ENCODE data around the gene SOWAHB. TPM values are rescaled to one million over a fixed set of nuclear protein-coding genes. Genes with fewer than 3 reads are reported as not detected.
A peak's percentile ranks its signal among the peaks of the same experiment; 100 is the strongest.

The SOWAHB gene
- total and polyA plus RNA-seq, 2 donors (not counting 1 experiment from before 2014, with no cell fraction given), result not detected

DNA sequence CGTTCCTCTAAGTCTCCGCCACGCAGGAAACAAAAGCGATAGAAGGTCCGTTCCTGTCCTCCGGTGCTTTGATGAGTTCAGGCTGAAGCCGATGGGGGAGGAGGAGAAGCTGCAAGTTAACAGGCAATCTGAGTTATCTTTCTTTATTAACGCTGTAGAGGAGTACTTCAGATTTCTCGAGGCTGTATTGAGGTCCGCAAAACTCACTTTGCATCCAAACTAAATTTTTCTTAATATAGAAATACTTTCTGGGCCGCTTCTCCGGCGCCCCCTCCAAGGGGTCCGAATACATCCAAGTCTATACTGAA is 395 bp upstream of the SOWAHB start:
- no peak overlapping the region for H3K27ac Mint-ChIP-seq
- intact Hi-C loops (cut with micrococcal nuclease), result no loop called here
- H2AFZ ChIP-seq (ENCODE audit: insufficient read depth, low read depth, low read length, poor library complexity, severe bottlenecking), result peak overlapping the region; percentile 64
- H3K9me3 ChIP-seq (ENCODE audit: control extremely low read depth in 1 of 3, control insufficient read depth in 2 of 3, insufficient read depth in 1 of 3, low read length in 2 of 3), result peaks cover 0 to 9% (median 0%) of the 10 kb centered on the region in 3 donors
- H4K20me1 ChIP-seq (ENCODE audit: control insufficient read depth, insufficient read depth, low read length, poor library complexity, severe bottlenecking), result no peaks in the 10 kb centered on the region
- H3K4me1 Mint-ChIP-seq, result peaks cover 13% of the 10 kb centered on the region
- H3K4me3 ChIP-seq (ENCODE audit: control extremely low read depth in 1 of 5, extremely low read depth in 1 of 5, insufficient read depth in 1 of 5, low read depth in 2 of 5, low read length in 4 of 5), result peak overlapping the region in 3 of 5 experiments; percentile 44 to 46 (median 44)
- no peak overlapping the region for H3K27ac ChIP-seq (ENCODE audit: low read length in 2 of 2)
- H3K4me2 ChIP-seq (replicated peaks; ENCODE audit: low read depth, low read length, poor library complexity, severe bottlenecking), result peak overlapping the region; percentile 83
- H3K27me3 Mint-ChIP-seq, result peaks cover 35% of the 10 kb centered on the region
- H3K79me2 ChIP-seq (ENCODE audit: control insufficient read depth, insufficient read depth, low read length), result no peaks in the 10 kb centered on the region
- no peaks in the 10 kb centered on the region for H3K36me3 ChIP-seq (replicated peaks in 1 of 2; ENCODE audit: control extremely low read depth in 1 of 2, control insufficient read depth in 1 of 2, extremely low read depth in 1 of 2, insufficient read depth in 2 of 2, low read length in 1 of 2)
- 4% methylated on average over 7 of the region's 14 CpGs for WGBS (ENCODE audit: insufficient coverage)
- POLR2A ChIA-PET, result no interaction called here
- H3K4me3 Mint-ChIP-seq, result peak overlapping the region; percentile 66
- H3K9me3 Mint-ChIP-seq (ENCODE audit: insufficient read depth), result no peaks in the 10 kb centered on the region
- peak; percentile 18 for DNase-seq
- no peak for ATAC-seq (ENCODE audit: low read depth)
- H3K27me3 ChIP-seq (replicated peaks in 1 of 4; ENCODE audit: control extremely low read depth in 1 of 4, control insufficient read depth in 3 of 4, insufficient read depth in 4 of 4, low read length in 3 of 4), result peaks cover 0 to 59% (median 36%) of the 10 kb centered on the region in 4 experiments
- TF ChIP-seq EZH2 (IDR thresholded peaks at IDR 0.05; ENCODE audit: borderline replicate concordance, insufficient read depth, low read depth, low read length, poor library complexity, severe bottlenecking), result no peak
- TF ChIP-seq, protein P1, sequence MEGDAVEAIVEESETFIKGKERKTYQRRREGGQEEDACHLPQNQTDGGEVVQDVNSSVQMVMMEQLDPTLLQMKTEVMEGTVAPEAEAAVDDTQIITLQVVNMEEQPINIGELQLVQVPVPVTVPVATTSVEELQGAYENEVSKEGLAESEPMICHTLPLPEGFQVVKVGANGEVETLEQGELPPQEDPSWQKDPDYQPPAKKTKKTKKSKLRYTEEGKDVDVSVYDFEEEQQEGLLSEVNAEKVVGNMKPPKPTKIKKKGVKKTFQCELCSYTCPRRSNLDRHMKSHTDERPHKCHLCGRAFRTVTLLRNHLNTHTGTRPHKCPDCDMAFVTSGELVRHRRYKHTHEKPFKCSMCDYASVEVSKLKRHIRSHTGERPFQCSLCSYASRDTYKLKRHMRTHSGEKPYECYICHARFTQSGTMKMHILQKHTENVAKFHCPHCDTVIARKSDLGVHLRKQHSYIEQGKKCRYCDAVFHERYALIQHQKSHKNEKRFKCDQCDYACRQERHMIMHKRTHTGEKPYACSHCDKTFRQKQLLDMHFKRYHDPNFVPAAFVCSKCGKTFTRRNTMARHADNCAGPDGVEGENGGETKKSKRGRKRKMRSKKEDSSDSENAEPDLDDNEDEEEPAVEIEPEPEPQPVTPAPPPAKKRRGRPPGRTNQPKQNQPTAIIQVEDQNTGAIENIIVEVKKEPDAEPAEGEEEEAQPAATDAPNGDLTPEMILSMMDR (IDR thresholded peaks at IDR 0.05), result no peak
- H3K4me1 ChIP-seq (ENCODE audit: control insufficient read depth in 2 of 2, insufficient read depth in 2 of 2, low read length in 2 of 2), result peaks cover 11 to 18% of the 10 kb centered on the region in 2 donors
- CTCF ChIA-PET, result no interaction called here
- peak overlapping the region; percentile 56 for H3K9ac ChIP-seq (ENCODE audit: low read length)

DNA sequence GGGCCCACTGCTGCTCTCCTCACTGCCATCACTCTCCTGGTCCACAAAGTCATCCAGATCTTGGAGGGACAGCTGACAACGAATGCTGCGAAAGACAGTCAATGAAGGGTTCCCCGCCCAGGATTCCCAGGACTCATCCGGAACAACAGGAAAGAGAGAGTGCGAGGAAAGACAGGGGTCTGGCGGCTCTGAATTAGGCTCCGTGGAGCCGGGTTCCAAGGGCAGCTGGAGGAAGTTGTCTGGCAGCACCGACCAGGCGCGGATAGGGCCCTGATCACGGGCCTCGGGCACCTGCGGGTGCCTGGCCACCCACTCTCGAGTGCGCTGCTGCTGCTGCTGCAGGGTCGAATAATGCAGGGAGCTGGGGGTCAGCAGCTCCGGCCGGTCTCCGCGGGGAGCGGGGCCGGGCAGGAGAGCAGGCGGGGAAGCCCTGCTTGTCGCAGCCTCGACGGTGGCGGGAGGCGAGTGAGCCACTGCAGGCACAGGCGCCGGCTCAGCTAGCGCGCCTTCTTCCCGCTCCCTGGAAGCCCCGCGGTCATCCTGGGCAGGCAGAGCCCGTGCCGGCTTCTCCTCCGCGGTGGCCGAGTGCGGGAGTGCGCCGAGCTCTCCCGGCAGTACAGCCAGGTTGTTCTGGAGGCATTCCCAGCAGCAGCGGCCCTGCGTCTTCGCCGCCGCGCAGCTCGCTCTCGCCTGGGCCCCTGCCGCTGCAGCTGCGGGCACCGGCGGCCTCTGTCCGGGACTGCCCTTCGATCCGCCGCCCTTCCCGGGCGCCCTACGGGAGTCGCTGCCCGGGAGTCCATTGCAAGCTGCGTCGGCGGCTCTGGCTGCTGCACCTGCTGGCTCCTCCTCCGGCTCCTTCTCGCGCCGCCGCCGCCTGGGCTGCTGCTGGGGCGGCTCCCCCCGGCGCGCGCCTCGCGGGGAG is 1.1 kb downstream of the SOWAHB start:
- H3K4me1 ChIP-seq (ENCODE audit: control insufficient read depth in 2 of 2, insufficient read depth in 2 of 2, low read length in 2 of 2), result peaks cover 11 to 18% of the 10 kb centered on the region in 2 donors
- WGBS (ENCODE audit: insufficient coverage), result 11% methylated on average over 82 of the region's 82 CpGs
- H3K9ac ChIP-seq (ENCODE audit: low read length), result peak overlapping the region; percentile 56
- Mint-ChIP-seq H3K9me3 (ENCODE audit: insufficient read depth) (no peaks in the 10 kb centered on the region), H3K27ac (no peak overlapping the region), H3K27me3 (peaks cover 45% of the 10 kb centered on the region), H3K4me1 (peaks cover 13% of the 10 kb centered on the region), H3K4me3 (peak overlapping the region; percentile 46)
- no peak for ATAC-seq (ENCODE audit: low read depth)
- intact Hi-C loops (cut with micrococcal nuclease), result no loop called here
- TF ChIP-seq, protein P1 (IDR thresholded peaks at IDR 0.05), result no peak
- no peak for TF ChIP-seq EZH2 (IDR thresholded peaks at IDR 0.05; ENCODE audit: borderline replicate concordance, insufficient read depth, low read depth, low read length, poor library complexity, severe bottlenecking)
- no peaks in the 10 kb centered on the region for H4K20me1 ChIP-seq (ENCODE audit: control insufficient read depth, insufficient read depth, low read length, poor library complexity, severe bottlenecking)
- H3K9me3 ChIP-seq (ENCODE audit: control extremely low read depth in 1 of 3, control insufficient read depth in 2 of 3, insufficient read depth in 1 of 3, low read length in 2 of 3), result peaks cover 0 to 9% (median 0%) of the 10 kb centered on the region in 3 donors
- H3K4me2 ChIP-seq (replicated peaks; ENCODE audit: low read depth, low read length, poor library complexity, severe bottlenecking), result peak overlapping the region; percentile 83
- H3K27ac ChIP-seq (ENCODE audit: low read length in 2 of 2), result no peak overlapping the region
- no peaks in the 10 kb centered on the region for H3K79me2 ChIP-seq (ENCODE audit: control insufficient read depth, insufficient read depth, low read length)
- no peaks in the 10 kb centered on the region for H3K36me3 ChIP-seq (replicated peaks in 1 of 2; ENCODE audit: control extremely low read depth in 1 of 2, control insufficient read depth in 1 of 2, extremely low read depth in 1 of 2, insufficient read depth in 2 of 2, low read length in 1 of 2)
- ChIA-PET CTCF (no interaction called here), POLR2A (no interaction called here)
- peak overlapping the region; percentile 64 for H2AFZ ChIP-seq (ENCODE audit: insufficient read depth, low read depth, low read length, poor library complexity, severe bottlenecking)
- DNase-seq, result no peak
- H3K4me3 ChIP-seq (ENCODE audit: control extremely low read depth in 1 of 5, extremely low read depth in 1 of 5, insufficient read depth in 1 of 5, low read depth in 2 of 5, low read length in 4 of 5), result peak overlapping the region in 2 of 5 experiments; percentile 44 to 46
- peaks cover 0 to 54% (median 33%) of the 10 kb centered on the region in 4 experiments for H3K27me3 ChIP-seq (replicated peaks in 1 of 4; ENCODE audit: control extremely low read depth in 1 of 4, control insufficient read depth in 3 of 4, insufficient read depth in 4 of 4, low read length in 3 of 4)

Measured in B cell (primary cell).